Measurements from ENCODE around the gene AGER.

Gene AGER

DNA sequence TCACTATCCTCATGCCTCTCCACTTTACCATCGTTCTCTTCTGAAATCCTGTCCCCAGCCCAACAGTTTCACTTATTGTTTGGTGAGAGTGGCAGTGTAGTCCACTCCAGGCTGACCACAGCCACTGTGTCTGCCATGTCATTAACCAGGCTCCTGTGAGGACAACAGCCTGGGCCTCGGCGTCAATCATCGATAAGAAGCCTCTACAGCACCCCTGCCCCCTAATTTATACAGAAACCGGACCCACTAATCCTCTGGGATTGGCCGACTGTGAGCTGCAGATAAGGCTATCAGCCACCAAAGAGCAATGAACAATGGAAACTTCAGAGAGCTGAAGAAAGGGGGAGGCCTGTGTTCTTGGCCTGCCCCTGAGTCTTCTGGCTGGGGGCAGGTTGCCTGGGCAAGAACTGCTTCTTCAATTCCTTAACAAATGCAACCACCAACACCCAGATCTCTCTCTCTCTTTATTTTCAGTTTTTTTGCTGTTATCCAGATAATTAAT lies 16.2 kb downstream of the AGER start:
- H3K9me3 Mint-ChIP-seq, result no peaks in the 10 kb centered on the region
- H3K27ac Mint-ChIP-seq, result peak overlapping the region in 1 of 3 experiments; percentile 34
- TF ChIP-seq, protein P1, sequence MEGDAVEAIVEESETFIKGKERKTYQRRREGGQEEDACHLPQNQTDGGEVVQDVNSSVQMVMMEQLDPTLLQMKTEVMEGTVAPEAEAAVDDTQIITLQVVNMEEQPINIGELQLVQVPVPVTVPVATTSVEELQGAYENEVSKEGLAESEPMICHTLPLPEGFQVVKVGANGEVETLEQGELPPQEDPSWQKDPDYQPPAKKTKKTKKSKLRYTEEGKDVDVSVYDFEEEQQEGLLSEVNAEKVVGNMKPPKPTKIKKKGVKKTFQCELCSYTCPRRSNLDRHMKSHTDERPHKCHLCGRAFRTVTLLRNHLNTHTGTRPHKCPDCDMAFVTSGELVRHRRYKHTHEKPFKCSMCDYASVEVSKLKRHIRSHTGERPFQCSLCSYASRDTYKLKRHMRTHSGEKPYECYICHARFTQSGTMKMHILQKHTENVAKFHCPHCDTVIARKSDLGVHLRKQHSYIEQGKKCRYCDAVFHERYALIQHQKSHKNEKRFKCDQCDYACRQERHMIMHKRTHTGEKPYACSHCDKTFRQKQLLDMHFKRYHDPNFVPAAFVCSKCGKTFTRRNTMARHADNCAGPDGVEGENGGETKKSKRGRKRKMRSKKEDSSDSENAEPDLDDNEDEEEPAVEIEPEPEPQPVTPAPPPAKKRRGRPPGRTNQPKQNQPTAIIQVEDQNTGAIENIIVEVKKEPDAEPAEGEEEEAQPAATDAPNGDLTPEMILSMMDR (IDR thresholded peaks at IDR 0.05; ENCODE audit: unreplicated experiment in 3 of 3), result no peak
- peaks cover 58% of the 10 kb centered on the region for H3K36me3 Mint-ChIP-seq (ENCODE audit: low read depth)
- no peak overlapping the region for H3K4me3 Mint-ChIP-seq
- no peaks in the 10 kb centered on the region for H3K4me1 Mint-ChIP-seq
- no peaks in the 10 kb centered on the region for H3K27me3 Mint-ChIP-seq (ENCODE audit: low read depth)

DNA sequence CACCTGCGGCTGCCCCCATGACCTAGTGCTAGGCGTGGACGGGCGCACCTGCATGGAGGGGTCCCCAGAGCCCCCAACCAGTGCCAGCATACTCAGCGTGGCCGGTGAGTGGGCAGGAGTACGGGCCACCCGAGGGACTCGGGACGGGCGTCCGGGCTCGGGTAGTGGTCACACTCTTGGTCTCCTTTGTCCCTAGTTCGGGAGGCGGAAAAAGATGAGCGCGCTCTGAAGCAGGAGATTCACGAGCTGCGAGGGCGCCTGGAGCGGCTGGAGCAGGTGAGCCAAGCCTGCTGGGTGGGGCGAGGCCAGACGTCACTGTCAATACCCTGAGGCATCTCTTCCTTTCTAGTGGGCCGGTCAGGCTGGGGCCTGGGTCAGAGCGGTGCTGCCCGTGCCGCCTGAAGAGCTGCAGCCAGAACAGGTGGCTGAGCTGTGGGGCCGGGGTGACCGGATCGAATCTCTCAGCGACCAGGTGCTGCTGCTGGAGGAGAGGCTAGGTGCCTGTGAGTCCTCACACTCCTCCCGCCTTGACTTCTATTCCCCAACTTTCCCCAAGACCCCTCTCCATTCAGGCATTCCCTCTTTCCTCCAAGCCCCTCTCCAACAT lies 16.8 kb downstream of the AGER start:
- peaks cover 64% of the 10 kb centered on the region for H3K36me3 Mint-ChIP-seq (ENCODE audit: low read depth)
- TF ChIP-seq, protein P1 (IDR thresholded peaks at IDR 0.05; ENCODE audit: unreplicated experiment in 3 of 3), result no peak
- H3K27me3 Mint-ChIP-seq (ENCODE audit: low read depth), result no peaks in the 10 kb centered on the region
- H3K9me3 Mint-ChIP-seq, result no peaks in the 10 kb centered on the region
- peak overlapping the region in 1 of 3 experiments; percentile 34 for H3K27ac Mint-ChIP-seq
- no peaks in the 10 kb centered on the region for H3K4me1 Mint-ChIP-seq
- H3K4me3 Mint-ChIP-seq, result no peak overlapping the region

DNA sequence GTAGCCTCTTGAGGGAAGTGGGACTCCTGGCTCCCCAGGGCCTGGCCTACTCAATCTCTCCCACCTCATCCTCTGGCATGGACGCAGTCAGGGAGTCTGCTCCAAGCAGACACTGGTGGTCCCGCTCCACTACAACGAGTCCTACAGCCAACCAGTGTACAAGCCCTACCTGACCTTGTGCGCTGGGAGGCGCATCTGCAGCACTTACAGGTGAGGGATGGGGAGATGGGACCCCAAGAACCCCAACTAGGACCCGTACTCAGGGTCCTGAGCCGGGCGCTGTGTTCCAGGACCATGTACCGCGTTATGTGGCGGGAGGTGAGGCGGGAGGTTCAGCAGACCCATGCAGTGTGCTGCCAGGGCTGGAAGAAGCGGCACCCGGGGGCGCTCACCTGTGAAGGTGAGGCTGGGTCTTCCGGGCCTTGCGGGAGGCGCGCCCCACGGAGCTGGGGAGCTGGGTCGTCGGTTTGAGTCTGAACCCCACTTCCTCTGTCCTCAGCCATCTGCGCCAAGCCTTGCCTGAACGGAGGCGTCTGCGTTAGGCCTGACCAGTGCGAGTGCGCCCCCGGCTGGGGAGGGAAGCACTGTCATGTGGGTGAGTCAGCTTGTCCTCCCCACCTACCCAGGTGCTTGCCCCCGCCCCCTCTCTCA lies 17.5 kb downstream of the AGER start:
- Mint-ChIP-seq H3K9me3 (no peaks in the 10 kb centered on the region), H3K4me3 (no peak overlapping the region), H3K4me1 (no peaks in the 10 kb centered on the region), H3K27ac (no peak overlapping the region), H3K27me3 (ENCODE audit: low read depth) (no peaks in the 10 kb centered on the region), H3K36me3 (ENCODE audit: low read depth) (peaks cover 67% of the 10 kb centered on the region)
- TF ChIP-seq, protein P1 (IDR thresholded peaks at IDR 0.05; ENCODE audit: unreplicated experiment in 3 of 3), result no peak

DNA sequence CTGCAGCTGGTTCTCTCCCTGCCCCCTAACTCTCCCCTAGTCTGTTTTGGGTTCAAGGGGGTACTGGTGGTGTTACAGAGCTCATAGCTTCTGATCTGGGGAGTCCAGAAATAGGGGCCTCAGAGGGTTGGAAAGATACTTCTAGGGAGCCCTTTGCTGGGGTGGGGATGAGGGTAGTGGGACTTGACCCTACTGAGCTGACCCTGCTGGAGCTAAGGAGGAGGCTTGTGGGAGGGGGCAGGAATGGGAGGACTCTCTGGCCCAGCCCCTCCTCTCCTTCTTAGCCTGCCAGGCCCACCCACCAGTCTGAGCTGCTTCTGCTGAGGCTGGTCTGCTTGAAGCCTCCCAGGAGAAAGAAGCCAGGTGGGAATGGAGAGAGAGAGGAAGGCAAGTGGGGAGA lies 19.8 kb downstream of the AGER start, which contains the start of gene EGFL8:
EGFL8 (plus strand) TSS at position 301 of the 400 bp plus-strand sequence. CDS start 1,571 bp downstream, outside the sequence.
- TF ChIP-seq, protein P1 (IDR thresholded peaks at IDR 0.05; ENCODE audit: unreplicated experiment in 3 of 3), result no peak
- Mint-ChIP-seq H3K27me3 (ENCODE audit: low read depth) (no peaks in the 10 kb centered on the region), H3K36me3 (ENCODE audit: low read depth) (peaks cover 52% of the 10 kb centered on the region)

DNA sequence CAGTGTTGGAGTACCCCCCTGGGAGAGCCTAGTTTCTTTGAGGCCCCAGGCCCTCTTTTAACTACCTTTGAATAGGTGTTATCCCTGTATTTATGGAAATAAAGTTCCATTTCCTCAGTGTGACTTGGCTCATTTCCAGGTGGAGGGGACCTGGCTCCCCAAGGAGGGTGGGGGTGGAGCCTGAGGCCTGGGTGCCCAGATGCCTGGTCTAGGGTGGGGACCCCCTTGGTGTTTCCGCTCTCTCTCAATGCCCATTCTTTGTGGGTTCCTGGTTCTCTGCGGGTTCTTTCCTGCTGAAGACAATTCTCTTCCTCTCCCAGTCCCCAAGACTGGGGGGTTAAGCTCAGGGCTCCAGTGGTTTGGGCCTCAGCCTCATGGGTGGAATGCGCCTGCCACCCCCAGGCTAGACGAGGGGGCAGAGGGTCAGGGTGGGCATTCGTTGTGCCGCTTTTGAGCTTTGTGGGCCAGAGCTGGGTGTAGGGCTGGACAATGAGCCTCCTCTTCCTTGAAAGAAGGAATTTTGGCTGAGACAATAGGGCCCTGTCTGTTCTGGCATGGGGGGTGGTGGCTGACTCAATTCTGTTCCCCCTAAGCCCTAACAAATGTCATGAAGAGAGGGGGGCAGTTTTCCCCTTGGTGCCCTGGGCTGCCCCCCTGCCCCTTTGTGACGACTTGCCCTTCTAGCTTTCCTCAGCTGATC lies 20.3 kb downstream of the AGER start:
- no peaks in the 10 kb centered on the region for H3K4me1 Mint-ChIP-seq
- H3K4me3 Mint-ChIP-seq, result no peak overlapping the region
- TF ChIP-seq, protein P1 (IDR thresholded peaks at IDR 0.05; ENCODE audit: unreplicated experiment in 3 of 3), result no peak
- peaks cover 53% of the 10 kb centered on the region for H3K36me3 Mint-ChIP-seq (ENCODE audit: low read depth)
- H3K27me3 Mint-ChIP-seq (ENCODE audit: low read depth), result no peaks in the 10 kb centered on the region
- H3K27ac Mint-ChIP-seq, result no peak overlapping the region
- no peaks in the 10 kb centered on the region for H3K9me3 Mint-ChIP-seq

More for the DNA sequence above, 19.8 kb downstream of the AGER start, which contains the start of gene EGFL8:
- Mint-ChIP-seq H3K4me1 (no peaks in the 10 kb centered on the region), H3K27ac (peak within 1 kb of the TSS in 2 of 3 experiments; percentile 38 to 42), H3K9me3 (no peaks in the 10 kb centered on the region), H3K4me3 (peak within 1 kb of the TSS in 1 of 3 experiments; percentile 2)
